Nephron progenitor cell (in vitro differentiated cells): ENCODE results near the gene FYN.
A peak's percentile ranks its signal among the peaks of the same experiment; 100 is the strongest.

ENCODE experiments used
- DNase-seq: peaks from one replicate; pipeline ENCODE4 v3.0.0; 2021
- H3K27ac Mint-ChIP-seq: 2 replicates; pipeline ENCODE4 v1.8.0; 2021; ENCODE audit warnings: mild to moderate bottlenecking, moderate library complexity, mixed read lengths
- H3K27me3 Mint-ChIP-seq: 2 replicates; pipeline ENCODE4 v1.8.0; 2021; ENCODE audit warnings: mild to moderate bottlenecking, low read depth, mixed read lengths; ENCODE audit not compliant: poor library complexity
- H3K36me3 Mint-ChIP-seq: 2 replicates; pipeline ENCODE4 v1.8.0; 2021; ENCODE audit warnings: low read depth, mixed read lengths
- H3K4me1 Mint-ChIP-seq: 2 replicates; pipeline ENCODE4 v1.8.0; 2021; ENCODE audit warnings: mixed read lengths
- H3K4me3 Mint-ChIP-seq: 2 replicates; pipeline ENCODE4 v1.8.0; 2021; ENCODE audit warnings: mild to moderate bottlenecking, moderate library complexity, mixed read lengths
- H3K9me3 Mint-ChIP-seq: 2 replicates; pipeline ENCODE4 v1.8.0; 2021; ENCODE audit warnings: mild to moderate bottlenecking, moderate library complexity, mixed read lengths
- CTCF ChIP-seq: fragments of 200-600 bp; sonication (generic); IDR thresholded peaks from 2 replicates; pipeline ENCODE4 v1.5.0; 2021; ENCODE audit warnings: antibody characterized with exemption

The FYN gene

GRCh38 chr6:111620169-111620568 lies 253.1 kb downstream of the FYN start:
- H3K9me3 Mint-ChIP-seq, result no peaks in the 10 kb centered on the region
- no peak overlapping the region for H3K4me3 Mint-ChIP-seq
- no peaks in the 10 kb centered on the region for H3K36me3 Mint-ChIP-seq
- H3K27ac Mint-ChIP-seq, result no peak overlapping the region
- peaks cover 17% of the 10 kb centered on the region for H3K27me3 Mint-ChIP-seq
- peaks cover 18% of the 10 kb centered on the region for H3K4me1 Mint-ChIP-seq
- no peak for TF ChIP-seq CTCF
- DNase-seq, result no peak

- Mint-ChIP-seq H3K27ac (no peak overlapping the region), H3K27me3 (peaks cover 17% of the 10 kb centered on the region), H3K4me1 (peaks cover 28% of the 10 kb centered on the region), H3K4me3 (no peak overlapping the region), H3K9me3 (no peaks in the 10 kb centered on the region), H3K36me3 (no peaks in the 10 kb centered on the region)
- no peak for TF ChIP-seq CTCF
- no peak for DNase-seq
Observed at GRCh38 chr6:111618407-111618806, 254.8 kb downstream of the FYN start.

GRCh38 chr6:111617149-111617548 lies 256.1 kb downstream of the FYN start:
- H3K4me3 Mint-ChIP-seq, result no peak overlapping the region

GRCh38 chr6:111615916-111616612 lies 257.2 kb downstream of the FYN start:
- H3K27me3 Mint-ChIP-seq, result peaks cover 16% of the 10 kb centered on the region
- H3K4me1 Mint-ChIP-seq, result peaks cover 28% of the 10 kb centered on the region
- TF ChIP-seq CTCF, result no peak
- H3K9me3 Mint-ChIP-seq, result peaks cover 12% of the 10 kb centered on the region
- no peak for DNase-seq
- H3K4me3 Mint-ChIP-seq, result no peak overlapping the region
- peaks cover 10% of the 10 kb centered on the region for H3K36me3 Mint-ChIP-seq
- peak overlapping the region; percentile 21 for H3K27ac Mint-ChIP-seq

More at GRCh38 chr6:111617149-111617548, 256.1 kb downstream of the FYN start:
- H3K27me3 Mint-ChIP-seq, result peaks cover 17% of the 10 kb centered on the region
- peaks cover 4% of the 10 kb centered on the region for H3K36me3 Mint-ChIP-seq
- H3K4me1 Mint-ChIP-seq, result peaks cover 28% of the 10 kb centered on the region
- peaks cover 4% of the 10 kb centered on the region for H3K9me3 Mint-ChIP-seq
- no peak for TF ChIP-seq CTCF
- no peak overlapping the region for H3K27ac Mint-ChIP-seq
- DNase-seq, result no peak

GRCh38 chr6:111614833-111615582 lies 258.2 kb downstream of the FYN start:
- no peak for TF ChIP-seq CTCF
- peak; percentile 51 for DNase-seq
- H3K4me3 Mint-ChIP-seq, result no peak overlapping the region
- peak overlapping the region; percentile 21 for H3K27ac Mint-ChIP-seq
- H3K4me1 Mint-ChIP-seq, result peaks cover 27% of the 10 kb centered on the region
- peaks cover 15% of the 10 kb centered on the region for H3K9me3 Mint-ChIP-seq
- H3K36me3 Mint-ChIP-seq, result peaks cover 11% of the 10 kb centered on the region
- H3K27me3 Mint-ChIP-seq, result peaks cover 14% of the 10 kb centered on the region
